Measurements from ENCODE around the gene TNFRSF4. TPM values are rescaled to one million over a fixed set of nuclear protein-coding genes. Genes with fewer than 3 reads are reported as not detected.

Gene TNFRSF4
- total and polyA plus RNA-seq, 9 of the 15 experiments (the other 6 are each of a cell fraction or from before 2014, with no cell fraction given) = 0.07 to 0.44 (median 0.19) TPM; not detected in 5

- Histone ChIP-seq H3K79me2 (ENCODE audit: control insufficient read depth, insufficient read depth, low read length) (peaks cover 5% of the 10 kb centered on the region), H2AFZ (ENCODE audit: low read depth, low read length) (no peak overlapping the region), H3K4me3 (no peak overlapping the region), H3K36me3 (ENCODE audit: control insufficient read depth, insufficient read depth, low read length) (peaks cover 94% of the 10 kb centered on the region; the same call in 2 of the 3 replicates), H3K4me2 (ENCODE audit: insufficient read depth, low read length) (no peak overlapping the region), H3K9ac (ENCODE audit: insufficient read depth in 1 of 2, low read depth in 2 of 2, low read length in 2 of 2) (0 out of 4 replicates have a peak overlapping the region, but pooled peaks of 1 of the 2 experiments have one; percentile 28), H3K4me1 (replicated peaks in 1 of 2; ENCODE audit: control insufficient read depth in 2 of 2, insufficient read depth in 2 of 2, low read length in 2 of 2) (peaks cover 0 to 48% of the 10 kb centered on the region in 2 experiments; a peak in 2 of 5 replicates), H3K9me1 (ENCODE audit: control insufficient read depth, insufficient read depth, low read length) (peaks cover 4% of the 10 kb centered on the region), H4K20me1 (replicated peaks; ENCODE audit: control insufficient read depth, insufficient read depth, low read length) (peaks cover 8% of the 10 kb centered on the region; the same call in 1 of the 2 replicates), H3K27ac (ENCODE audit: extremely low read depth, low read depth, low read length) (no peak overlapping the region), H3K9me3 (replicated peaks; ENCODE audit: control insufficient read depth, insufficient read depth, low read depth, low read length) (no peaks in the 10 kb centered on the region), H3K27me3 (ENCODE audit: control insufficient read depth in 2 of 2, insufficient read depth in 2 of 2, low read length in 2 of 2) (no peaks in the 10 kb centered on the region)
- ATAC-seq (no peak), FAIRE-seq (no peak), DNase-seq (ENCODE audit: extremely low read depth in 1 of 4, low spot score in 3 of 4) (no peak)
- WGBS (ENCODE audit: insufficient coverage, low coverage, missing lambda C conversion rate) = 94% methylated on average over 19 of the region's 31 CpGs
- ChIA-PET POLR2A (interaction anchor here (0.6 to 1.0 kb wide), 3 partner anchors 13 to 301 kb away, joined by 3 to 7 read pairs (median 3); no protein-coding TSS in a partner anchor), CTCF (ENCODE audit: low intra/inter-chr PET ratio) (interaction anchor here (0.6 kb wide), 2 partner anchors 22 to 109 kb away, joined by 3 to 5 read pairs; no protein-coding TSS in a partner anchor)
- in situ Hi-C loops (cut with MboI) = no loop called here
- intact Hi-C loops (cut with micrococcal nuclease) = no loop called here
- no TSS peak for BruUV-seq (replicated peaks)
- no peak for TF ChIP-seq ZNF282 (CRISPR knock-in tag; IDR thresholded peaks at IDR 0.05)
- no peak for TF ChIP-seq POU5F1 (IDR thresholded peaks at IDR 0.05; ENCODE audit: borderline replicate concordance, low read depth, low read length, partially characterized antibody)
- TF ChIP-seq POLR2G (IDR thresholded peaks at IDR 0.05; ENCODE audit: low read depth, low read length) = peak; percentile 63
- no peak for TF ChIP-seq ZNF263 (CRISPR knock-in tag; IDR thresholded peaks at IDR 0.05; ENCODE audit: borderline replicate concordance)
- no peak for TF ChIP-seq ZNF668 (CRISPR knock-in tag; IDR thresholded peaks at IDR 0.05)
- peak; percentile 23; the same call in 1 of the 2 replicates for TF ChIP-seq RBFOX2 (IDR thresholded peaks at IDR 0.05; ENCODE audit: low read depth, low read length)
- no peak for TF ChIP-seq HOMEZ (CRISPR knock-in tag; IDR thresholded peaks at IDR 0.05)
- no peak for TF ChIP-seq ZFP36 (IDR thresholded peaks at IDR 0.05; ENCODE audit: low read depth, low read length, partially characterized antibody)
- TF ChIP-seq TFE3 (CRISPR knock-in tag; IDR thresholded peaks at IDR 0.05) = no peak
- no peak for TF ChIP-seq TSC22D4 (tag; IDR thresholded peaks at IDR 0.05)
- TF ChIP-seq ZNF398 (CRISPR knock-in tag; IDR thresholded peaks at IDR 0.05) = no peak
- TF ChIP-seq BRF1 (IDR thresholded peaks at IDR 0.05; ENCODE audit: borderline replicate concordance, extremely low read depth, insufficient read length) = no peak
- TF ChIP-seq CBX1 (IDR thresholded peaks at IDR 0.05; ENCODE audit: low read depth) = no peak
- peak; percentile 55 for TF ChIP-seq PCBP1 (IDR thresholded peaks at IDR 0.05; ENCODE audit: low read depth, low read length, poor library complexity, severe bottlenecking)
- TF ChIP-seq CBFA2T2 (conservative IDR thresholded peaks at IDR 0.05) = no peak
- no peak for TF ChIP-seq GTF2A2 (tag; IDR thresholded peaks at IDR 0.05)
Measured at GRCh38 chr1:1256956-1257871, 43.3 kb upstream of the TNFRSF4 start.

Measured in K562 (cell line).